ENCODE data around the gene EHBP1L1.

Gene EHBP1L1

DNA sequence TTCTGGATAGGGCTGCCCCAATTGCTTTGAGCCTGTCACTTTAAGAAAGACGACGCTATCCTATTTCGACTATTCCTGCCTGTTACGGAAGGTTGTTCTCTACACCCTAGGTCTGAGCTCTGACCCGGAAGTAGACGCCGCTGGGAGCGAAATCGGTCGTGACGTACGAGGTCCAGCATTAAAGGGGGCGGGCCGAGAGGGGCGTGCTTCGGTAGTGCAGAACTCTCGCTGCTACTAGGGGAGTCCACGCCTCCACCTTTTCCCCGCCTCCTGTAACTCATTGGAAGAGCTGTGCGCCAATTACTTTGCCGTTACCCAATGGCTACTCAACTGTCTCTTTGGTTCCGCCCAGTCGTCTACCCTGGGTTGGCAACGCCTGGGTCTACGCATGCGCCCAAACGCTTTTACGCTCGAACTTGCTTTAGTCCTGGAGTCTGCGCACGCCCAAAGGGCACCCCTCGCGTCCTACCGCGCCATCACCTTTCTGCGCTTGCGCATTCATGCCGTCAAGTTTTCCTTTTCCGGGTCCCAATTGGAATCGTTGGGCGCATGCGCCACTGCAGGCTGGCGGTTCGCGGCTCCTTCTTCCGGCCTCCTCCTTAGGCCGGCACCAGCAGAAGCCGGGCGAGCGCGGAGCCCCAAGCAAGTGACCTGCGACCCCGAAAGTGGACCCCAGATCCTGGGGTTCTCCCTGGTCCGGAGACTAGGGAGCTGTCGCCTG, 39.5 kb downstream of the EHBP1L1 start, which contains the start of gene PCNX3:
PCNX3 (plus strand) TSS at position 548 of the 721 bp plus-strand sequence. CDS start 536 bp downstream, outside the sequence.
- DNase-seq (ENCODE audit: low spot score), result peak; percentile 100
- in situ Hi-C loops (cut with MboI; ENCODE audit: low sequenced_read_pairs, unreplicated experiment), result no loop called here
- TF ChIP-seq, protein P1, sequence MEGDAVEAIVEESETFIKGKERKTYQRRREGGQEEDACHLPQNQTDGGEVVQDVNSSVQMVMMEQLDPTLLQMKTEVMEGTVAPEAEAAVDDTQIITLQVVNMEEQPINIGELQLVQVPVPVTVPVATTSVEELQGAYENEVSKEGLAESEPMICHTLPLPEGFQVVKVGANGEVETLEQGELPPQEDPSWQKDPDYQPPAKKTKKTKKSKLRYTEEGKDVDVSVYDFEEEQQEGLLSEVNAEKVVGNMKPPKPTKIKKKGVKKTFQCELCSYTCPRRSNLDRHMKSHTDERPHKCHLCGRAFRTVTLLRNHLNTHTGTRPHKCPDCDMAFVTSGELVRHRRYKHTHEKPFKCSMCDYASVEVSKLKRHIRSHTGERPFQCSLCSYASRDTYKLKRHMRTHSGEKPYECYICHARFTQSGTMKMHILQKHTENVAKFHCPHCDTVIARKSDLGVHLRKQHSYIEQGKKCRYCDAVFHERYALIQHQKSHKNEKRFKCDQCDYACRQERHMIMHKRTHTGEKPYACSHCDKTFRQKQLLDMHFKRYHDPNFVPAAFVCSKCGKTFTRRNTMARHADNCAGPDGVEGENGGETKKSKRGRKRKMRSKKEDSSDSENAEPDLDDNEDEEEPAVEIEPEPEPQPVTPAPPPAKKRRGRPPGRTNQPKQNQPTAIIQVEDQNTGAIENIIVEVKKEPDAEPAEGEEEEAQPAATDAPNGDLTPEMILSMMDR (IDR thresholded peaks at IDR 0.05; ENCODE audit: borderline replicate concordance, control extremely low read depth, extremely low read depth, insufficient read depth, missing control alignments), result no peak

- DNase-seq (ENCODE audit: low spot score), result peak; percentile 80
- TF ChIP-seq, protein P1 (IDR thresholded peaks at IDR 0.05; ENCODE audit: borderline replicate concordance, control extremely low read depth, extremely low read depth, insufficient read depth, missing control alignments), result no peak
- in situ Hi-C loops (cut with MboI; ENCODE audit: low sequenced_read_pairs, unreplicated experiment), result no loop called here
Measured at GRCh38 chr11:65615950-65616574, 40.2 kb downstream of the EHBP1L1 start.

- in situ Hi-C loops (cut with MboI; ENCODE audit: low sequenced_read_pairs, unreplicated experiment), result no loop called here
- TF ChIP-seq, protein P1 (IDR thresholded peaks at IDR 0.05; ENCODE audit: borderline replicate concordance, control extremely low read depth, extremely low read depth, insufficient read depth, missing control alignments), result no peak
- DNase-seq (ENCODE audit: low spot score), result no peak
Measured at GRCh38 chr11:65616575-65617001, 40.7 kb downstream of the EHBP1L1 start.

GRCh38 chr11:65617136-65617850, 41.4 kb downstream of the EHBP1L1 start:
- in situ Hi-C loops (cut with MboI; ENCODE audit: low sequenced_read_pairs, unreplicated experiment), result no loop called here
- no peak for DNase-seq (ENCODE audit: low spot score)
- TF ChIP-seq, protein P1 (IDR thresholded peaks at IDR 0.05; ENCODE audit: borderline replicate concordance, control extremely low read depth, extremely low read depth, insufficient read depth, missing control alignments), result no peak

- no peak for DNase-seq (ENCODE audit: low spot score)
- in situ Hi-C loops (cut with MboI; ENCODE audit: low sequenced_read_pairs, unreplicated experiment), result no loop called here
- TF ChIP-seq, protein P1 (IDR thresholded peaks at IDR 0.05; ENCODE audit: borderline replicate concordance, control extremely low read depth, extremely low read depth, insufficient read depth, missing control alignments), result no peak
Measured at GRCh38 chr11:65617990-65618751, 42.3 kb downstream of the EHBP1L1 start.

DNA sequence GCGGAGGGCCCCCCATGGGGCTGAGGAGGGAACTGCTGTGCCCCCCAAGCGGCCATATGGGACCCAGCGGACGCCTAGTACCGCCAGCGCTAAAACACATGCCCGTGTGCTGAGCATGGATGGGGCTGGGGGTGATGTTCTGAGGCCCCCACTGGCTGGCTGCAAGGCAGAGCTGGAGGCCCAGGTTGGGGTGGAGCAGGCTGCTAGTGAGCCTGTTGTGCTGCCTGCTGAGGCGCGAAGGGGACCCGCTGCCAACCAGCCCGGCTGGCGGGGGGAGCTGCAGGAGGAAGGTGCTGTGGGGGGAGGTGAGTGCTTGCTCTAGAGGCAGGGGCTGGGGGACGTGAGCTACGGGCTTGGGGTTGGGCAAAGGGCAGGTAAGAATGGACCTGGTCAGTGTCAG, 42.9 kb downstream of the EHBP1L1 start:
- TF ChIP-seq, protein P1 (IDR thresholded peaks at IDR 0.05; ENCODE audit: borderline replicate concordance, control extremely low read depth, extremely low read depth, insufficient read depth, missing control alignments), result no peak
- no peak for DNase-seq (ENCODE audit: low spot score)
- in situ Hi-C loops (cut with MboI; ENCODE audit: low sequenced_read_pairs, unreplicated experiment), result no loop called here
